RWPE1 (cell line): ENCODE results near the gene S100P.

Experiments used
- CTCF ChIA-PET: fragments of 350-600 bp; sonication (Branson Sonifier 250); formaldehyde crosslinking; extraction: SDS; loops from one replicate; lab custom pipeline; 2021; lab: Yijun Ruan, JAX
- POLR2A ChIA-PET: fragments of 400-600 bp; formaldehyde crosslinking; extraction: SDS; loops from one replicate; lab custom pipeline; 2020; ENCODE audit warnings: antibody characterized with exemption; ENCODE audit not compliant: low non-redundant PET; lab: Yijun Ruan, JAX
- DNase-seq: peaks from one replicate; pipeline ENCODE4 v3.0.0; 2012; ENCODE audit warnings: low spot score
- H3K27ac ChIP-seq: fragments of 450-650 bp; 2 replicates; pipeline ENCODE4 v1.5.1; 2017
- TF ChIP-seq, protein P1 (sequence below): fragments of 450-650 bp; conservative IDR thresholded peaks from 2 replicates; pipeline ENCODE4 v1.5.1; 2017; ENCODE audit warnings: low read depth, mild to moderate bottlenecking

The S100P gene

DNA sequence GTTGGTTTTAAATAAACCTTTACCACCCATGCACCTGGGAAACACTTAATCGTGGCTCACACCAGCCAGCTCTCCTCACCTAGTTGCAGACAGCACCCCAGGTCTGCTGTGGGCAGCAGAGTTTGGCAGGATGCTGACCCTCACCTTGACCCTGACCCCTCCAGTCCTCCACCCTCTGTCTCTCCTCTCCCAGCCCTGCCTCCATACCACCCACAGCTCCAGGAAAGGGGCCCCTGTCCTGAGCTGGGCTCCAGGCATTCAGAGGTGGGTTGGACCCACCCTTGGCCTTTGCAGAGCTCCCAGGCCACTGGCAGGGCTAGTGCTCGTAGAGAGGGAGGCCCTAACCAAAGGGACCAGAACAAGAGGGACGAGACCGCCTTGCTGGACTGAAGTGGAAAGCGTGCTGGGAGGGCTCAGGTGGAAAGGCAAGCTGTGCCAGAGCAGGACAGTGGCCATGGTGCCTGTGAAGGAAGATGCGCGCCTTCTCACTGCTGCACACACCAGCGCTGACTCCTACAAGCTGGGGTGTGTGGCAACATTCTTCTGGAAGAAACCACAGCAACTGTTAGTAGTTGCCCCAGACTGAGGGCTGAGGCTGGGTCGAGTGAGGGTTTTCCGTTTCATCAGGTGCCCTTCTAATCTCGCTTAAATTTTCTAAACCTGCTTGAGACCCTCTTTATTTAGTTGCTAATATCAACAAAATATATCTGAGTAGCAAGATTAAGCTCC lies 10.7 kb upstream of the S100P start:
- POLR2A ChIA-PET = no interaction called here
- CTCF ChIA-PET = no interaction called here

DNA sequence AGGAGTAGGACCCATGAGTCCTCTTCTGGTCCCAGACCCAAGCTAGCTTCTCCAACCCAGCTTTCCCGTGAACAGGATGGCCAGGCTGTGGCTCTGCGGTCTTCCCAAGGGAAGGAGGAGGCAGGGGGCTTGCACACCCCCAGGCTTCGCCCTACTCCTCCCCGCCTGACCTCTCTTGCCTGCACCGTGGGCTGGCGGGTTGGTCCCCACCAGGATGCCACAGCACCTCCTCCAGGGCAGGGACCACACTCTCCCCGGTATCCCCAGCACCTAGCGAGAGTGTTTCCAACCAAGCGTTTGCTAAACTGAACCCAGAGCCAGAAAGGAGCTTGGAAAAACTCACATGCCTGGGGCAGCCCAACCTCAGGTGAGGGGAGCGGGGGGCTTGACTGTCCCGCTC lies 9.0 kb upstream of the S100P start:
- CTCF ChIA-PET = interaction anchor here (1.3 kb wide), 1 partner anchor 10 kb away, joined by 4 read pairs; no protein-coding TSS in a partner anchor
- no peak for DNase-seq
- POLR2A ChIA-PET = no interaction called here
- TF ChIP-seq, protein P1, sequence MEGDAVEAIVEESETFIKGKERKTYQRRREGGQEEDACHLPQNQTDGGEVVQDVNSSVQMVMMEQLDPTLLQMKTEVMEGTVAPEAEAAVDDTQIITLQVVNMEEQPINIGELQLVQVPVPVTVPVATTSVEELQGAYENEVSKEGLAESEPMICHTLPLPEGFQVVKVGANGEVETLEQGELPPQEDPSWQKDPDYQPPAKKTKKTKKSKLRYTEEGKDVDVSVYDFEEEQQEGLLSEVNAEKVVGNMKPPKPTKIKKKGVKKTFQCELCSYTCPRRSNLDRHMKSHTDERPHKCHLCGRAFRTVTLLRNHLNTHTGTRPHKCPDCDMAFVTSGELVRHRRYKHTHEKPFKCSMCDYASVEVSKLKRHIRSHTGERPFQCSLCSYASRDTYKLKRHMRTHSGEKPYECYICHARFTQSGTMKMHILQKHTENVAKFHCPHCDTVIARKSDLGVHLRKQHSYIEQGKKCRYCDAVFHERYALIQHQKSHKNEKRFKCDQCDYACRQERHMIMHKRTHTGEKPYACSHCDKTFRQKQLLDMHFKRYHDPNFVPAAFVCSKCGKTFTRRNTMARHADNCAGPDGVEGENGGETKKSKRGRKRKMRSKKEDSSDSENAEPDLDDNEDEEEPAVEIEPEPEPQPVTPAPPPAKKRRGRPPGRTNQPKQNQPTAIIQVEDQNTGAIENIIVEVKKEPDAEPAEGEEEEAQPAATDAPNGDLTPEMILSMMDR = no peak
- no peak overlapping the region for H3K27ac ChIP-seq

More for the DNA sequence above, 10.7 kb upstream of the S100P start:
- TF ChIP-seq, protein P1 = no peak
- no peak overlapping the region for H3K27ac ChIP-seq
- DNase-seq = no peak

DNA sequence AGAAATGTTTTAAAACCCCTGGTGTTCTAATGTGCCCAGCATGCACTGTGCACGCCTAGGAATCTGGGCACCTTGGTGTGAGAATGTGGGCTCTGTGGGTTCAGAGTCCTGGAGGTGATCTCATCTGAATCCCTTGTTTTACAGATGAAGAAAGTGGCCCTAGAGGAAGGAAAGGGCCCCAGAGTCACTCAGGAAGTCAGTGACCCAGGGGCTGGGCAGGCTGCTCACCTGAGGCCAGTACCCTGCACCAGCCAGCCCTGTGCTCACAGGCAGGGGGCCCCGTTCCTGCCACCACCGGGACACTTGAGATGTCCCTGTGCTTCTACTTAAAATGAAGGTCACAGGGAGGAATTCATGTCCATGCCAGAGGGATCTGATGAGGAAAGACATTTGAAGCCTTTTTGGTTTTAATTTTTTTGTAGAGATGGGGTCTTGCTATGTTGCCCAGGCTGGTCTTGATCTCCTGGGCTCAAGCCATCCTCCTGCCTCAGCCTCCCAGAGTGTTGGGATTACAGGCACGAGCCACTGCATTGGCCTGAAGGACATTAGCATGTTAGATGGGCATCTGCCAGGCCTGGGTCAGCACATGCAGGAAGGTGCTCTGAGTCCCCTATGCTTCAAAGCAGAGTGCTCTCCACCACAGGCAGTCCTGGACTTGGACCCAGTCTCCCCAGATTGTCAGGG lies 7.4 kb upstream of the S100P start:
- no peak for DNase-seq
- ChIA-PET CTCF (no interaction called here), POLR2A (no interaction called here)
- TF ChIP-seq, protein P1 = no peak
- no peak overlapping the region for H3K27ac ChIP-seq

DNA sequence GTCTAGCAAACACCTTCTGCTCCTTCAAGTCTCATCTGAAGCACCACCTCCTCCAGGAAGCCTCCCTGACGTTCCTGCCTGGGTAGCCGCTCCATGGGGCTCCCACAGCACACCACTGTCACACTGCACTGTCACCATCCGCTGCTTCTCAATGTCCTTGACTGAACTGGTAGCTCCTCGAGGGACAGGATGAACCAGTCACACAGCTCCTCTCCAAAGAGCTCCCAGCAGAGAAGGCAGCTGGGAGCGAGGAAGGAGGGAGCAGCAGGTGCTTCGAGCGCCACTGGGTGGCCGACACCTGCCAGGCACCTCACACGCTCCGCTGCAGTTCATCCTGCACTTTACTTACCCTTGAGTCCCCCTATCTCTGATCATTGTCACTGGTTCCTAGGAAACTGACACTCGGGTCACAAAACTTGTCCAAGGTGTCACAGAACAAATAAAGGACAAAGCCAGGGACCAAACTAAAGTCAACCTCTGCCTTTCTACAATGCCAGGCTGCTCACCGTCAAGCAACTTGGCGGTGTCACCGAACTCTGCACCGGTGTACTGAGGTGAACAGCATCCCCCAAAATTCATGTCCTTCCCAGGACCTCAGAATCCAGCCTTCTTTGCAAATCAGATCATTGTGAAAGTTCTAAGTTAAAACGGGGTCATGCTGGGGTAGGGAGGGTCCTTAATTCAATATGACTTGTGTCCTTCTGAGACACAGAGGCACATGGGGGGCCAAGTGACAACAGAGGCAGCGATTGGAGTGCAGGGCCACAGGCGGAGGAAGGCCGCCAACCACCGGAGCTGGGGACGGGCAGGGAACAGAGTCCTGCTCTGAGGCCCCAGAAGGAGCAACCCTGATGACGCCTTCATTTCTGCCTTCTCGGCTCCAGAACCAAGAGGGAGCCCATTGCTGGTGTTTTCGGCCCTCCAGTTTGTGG lies 5.5 kb upstream of the S100P start:
- DNase-seq = no peak
- POLR2A ChIA-PET = no interaction called here
- CTCF ChIA-PET = no interaction called here
- TF ChIP-seq, protein P1 = no peak
- H3K27ac ChIP-seq = peak overlapping the region; percentile 75

GRCh38 chr4:6688879-6689505 lies 4.7 kb upstream of the S100P start:
- ChIA-PET POLR2A (no interaction called here), CTCF (interaction anchor here (0.6 kb wide), 1 partner anchor 57 kb away, joined by 3 read pairs; no protein-coding TSS in a partner anchor)
- peak overlapping the region; percentile 75 for H3K27ac ChIP-seq
- TF ChIP-seq, protein P1 = no peak
- peak; percentile 85 for DNase-seq
